Measurements from ENCODE around the gene SART1.

Gene SART1

GRCh38 chr11:65941720-65942310 lies 19.7 kb upstream of the SART1 start:
- Histone ChIP-seq H3F3A (ENCODE audit: insufficient read depth) (no peaks in the 10 kb centered on the region), H3K27me3 (ENCODE audit: low read length) (no peaks in the 10 kb centered on the region), H4K20me1 (ENCODE audit: low read depth, low read length) (no peaks in the 10 kb centered on the region), H3K9ac (ENCODE audit: low read length) (no peak overlapping the region), H3K9me3 (ENCODE audit: insufficient read depth, low read length) (no peaks in the 10 kb centered on the region), H3K9me2 (replicated peaks; ENCODE audit: insufficient read depth, low read length) (no peaks in the 10 kb centered on the region), H3K4me2 (ENCODE audit: low read depth, low read length, poor library complexity, severe bottlenecking) (no peak overlapping the region), H2AFZ (ENCODE audit: low read depth, low read length, severe bottlenecking) (no peak overlapping the region), H3K36me3 (ENCODE audit: low read length) (no peaks in the 10 kb centered on the region), H3K4me3 (ENCODE audit: insufficient read depth, low read length, poor library complexity, severe bottlenecking) (no peak overlapping the region), H3K79me2 (ENCODE audit: insufficient read depth, low read length) (no peaks in the 10 kb centered on the region), H3K27ac (ENCODE audit: low read depth, low read length) (no peak overlapping the region)
- no peak for TF ChIP-seq CTCF (IDR thresholded peaks at IDR 0.05; ENCODE audit: insufficient read depth, low read length, poor library complexity, severe bottlenecking)
- TF ChIP-seq EZH2phosphoT487 (conservative IDR thresholded peaks at IDR 0.05; ENCODE audit: low read length) = no peak

GRCh38 chr11:65942531-65942930 lies 19.0 kb upstream of the SART1 start:
- TF ChIP-seq EZH2phosphoT487 (conservative IDR thresholded peaks at IDR 0.05; ENCODE audit: low read length) (no peak), CTCF (IDR thresholded peaks at IDR 0.05; ENCODE audit: insufficient read depth, low read length, poor library complexity, severe bottlenecking) (no peak)
- Histone ChIP-seq H3K9ac (ENCODE audit: low read length) (no peak overlapping the region), H3K27me3 (ENCODE audit: low read length) (no peaks in the 10 kb centered on the region)

GRCh38 chr11:65944191-65944590 lies 17.3 kb upstream of the SART1 start:
- Histone ChIP-seq H3K36me3 (ENCODE audit: low read length) (no peaks in the 10 kb centered on the region), H3K4me2 (ENCODE audit: low read depth, low read length, poor library complexity, severe bottlenecking) (no peak overlapping the region), H3K4me3 (ENCODE audit: insufficient read depth, low read length, poor library complexity, severe bottlenecking) (no peak overlapping the region), H3K9me3 (ENCODE audit: insufficient read depth, low read length) (no peaks in the 10 kb centered on the region), H3K27ac (ENCODE audit: low read depth, low read length) (no peak overlapping the region), H3K79me2 (ENCODE audit: insufficient read depth, low read length) (no peaks in the 10 kb centered on the region), H2AFZ (ENCODE audit: low read depth, low read length, severe bottlenecking) (no peak overlapping the region), H3K27me3 (ENCODE audit: low read length) (no peaks in the 10 kb centered on the region), H3K9ac (ENCODE audit: low read length) (no peak overlapping the region), H3F3A (ENCODE audit: insufficient read depth) (no peaks in the 10 kb centered on the region), H4K20me1 (ENCODE audit: low read depth, low read length) (no peaks in the 10 kb centered on the region), H3K9me2 (replicated peaks; ENCODE audit: insufficient read depth, low read length) (no peaks in the 10 kb centered on the region)
- no peak for TF ChIP-seq CTCF (IDR thresholded peaks at IDR 0.05; ENCODE audit: insufficient read depth, low read length, poor library complexity, severe bottlenecking)

More at GRCh38 chr11:65942531-65942930, 19.0 kb upstream of the SART1 start:
- no peaks in the 10 kb centered on the region for H3F3A ChIP-seq (ENCODE audit: insufficient read depth)
- no peak overlapping the region for H2AFZ ChIP-seq (ENCODE audit: low read depth, low read length, severe bottlenecking)
- no peak overlapping the region for H3K4me2 ChIP-seq (ENCODE audit: low read depth, low read length, poor library complexity, severe bottlenecking)
- no peaks in the 10 kb centered on the region for H3K36me3 ChIP-seq (ENCODE audit: low read length)
- H4K20me1 ChIP-seq (ENCODE audit: low read depth, low read length) = no peaks in the 10 kb centered on the region
- H3K9me3 ChIP-seq (ENCODE audit: insufficient read depth, low read length) = no peaks in the 10 kb centered on the region
- no peaks in the 10 kb centered on the region for H3K79me2 ChIP-seq (ENCODE audit: insufficient read depth, low read length)
- no peak overlapping the region for H3K27ac ChIP-seq (ENCODE audit: low read depth, low read length)
- H3K9me2 ChIP-seq (replicated peaks; ENCODE audit: insufficient read depth, low read length) = no peaks in the 10 kb centered on the region
- no peak overlapping the region for H3K4me3 ChIP-seq (ENCODE audit: insufficient read depth, low read length, poor library complexity, severe bottlenecking)
